ENCODE measurements around the gene DMWD. TPM values are rescaled to one million over a fixed set of nuclear protein-coding genes. Genes with fewer than 3 reads are reported as not detected.
A peak's percentile ranks its signal among the peaks of the same experiment; 100 is the strongest.

The DMWD gene
- polyA plus RNA-seq, 1 donor (not counting 4 experiments of a cell fraction or from before 2014, with no cell fraction given), result 10.1 TPM

- peaks cover 37 to 38% of the 10 kb centered on the region in 2 experiments for H3K36me3 ChIP-seq (ENCODE audit: control insufficient read depth in 2 of 2, extremely low read depth in 1 of 2, insufficient read depth in 2 of 2, low read length in 2 of 2)
- no peaks in the 10 kb centered on the region for H4K20me1 ChIP-seq (ENCODE audit: control insufficient read depth, extremely low read depth, insufficient read depth, low read length)
- no peak overlapping the region for H3K4me2 ChIP-seq (ENCODE audit: control insufficient read depth, extremely low read depth, insufficient read depth, low read depth, low read length)
- H3K4me1 ChIP-seq (ENCODE audit: control insufficient read depth, extremely low read depth, insufficient read depth, low read length), result peaks cover 11% of the 10 kb centered on the region
- no peaks in the 10 kb centered on the region for H3K27me3 ChIP-seq (ENCODE audit: control insufficient read depth, extremely low read depth, insufficient read depth, low read length)
- no peaks in the 10 kb centered on the region for H3K79me2 ChIP-seq (ENCODE audit: control insufficient read depth, insufficient read depth, low read length)
- H3K27ac ChIP-seq (ENCODE audit: control insufficient read depth, insufficient read depth, low read length), result no peak overlapping the region
- peaks cover 3% of the 10 kb centered on the region for H3K9me1 ChIP-seq (ENCODE audit: control insufficient read depth, extremely low read depth, insufficient read depth, low read length)
- no peak overlapping the region for H2AFZ ChIP-seq (ENCODE audit: control insufficient read depth, low read length)
- DNase-seq (ENCODE audit: low read depth, low spot score) (peak; percentile 71), FAIRE-seq (peak; percentile 5)
- no peak overlapping the region for H3K9ac ChIP-seq (ENCODE audit: control insufficient read depth, extremely low read depth, insufficient read depth, low read length)
- no peaks in the 10 kb centered on the region for H3K9me3 ChIP-seq (ENCODE audit: control insufficient read depth, low read depth, low read length)
- dilution Hi-C loops (cut with MboI; ENCODE audit: extremely low pct_ligation_motif_present, low sequenced_read_pairs), result no loop called here
- TF ChIP-seq EZH2 (IDR thresholded peaks at IDR 0.05; ENCODE audit: low read length) (no peak), CTCF (optimal IDR thresholded peaks at IDR 0.05 in 1 of 3, IDR thresholded peaks at IDR 0.05 in 1 of 3, conservative IDR thresholded peaks at IDR 0.05 in 1 of 3; ENCODE audit: extremely low read depth in 1 of 3, insufficient read depth in 2 of 3, low read length in 3 of 3) (no peak)
- H3K4me3 ChIP-seq (ENCODE audit: control insufficient read depth in 2 of 3, extremely low read depth in 1 of 3, insufficient read depth in 2 of 3, low read depth in 1 of 3, low read length in 3 of 3), result no peak overlapping the region
These were observed 31.4 kb upstream of the DMWD start for GRCh38 chr19:45824041-45824471.

GRCh38 chr19:45823182-45823581 is 30.5 kb upstream of the DMWD start:
- no peak for DNase-seq (ENCODE audit: low read depth, low spot score)
- no peak for FAIRE-seq
- Histone ChIP-seq H3K9ac (ENCODE audit: control insufficient read depth, extremely low read depth, insufficient read depth, low read length) (no peak overlapping the region), H3K27me3 (ENCODE audit: control insufficient read depth, extremely low read depth, insufficient read depth, low read length) (no peaks in the 10 kb centered on the region), H3K9me1 (ENCODE audit: control insufficient read depth, extremely low read depth, insufficient read depth, low read length) (peaks cover 3% of the 10 kb centered on the region), H3K4me1 (ENCODE audit: control insufficient read depth, extremely low read depth, insufficient read depth, low read length) (peaks cover 11% of the 10 kb centered on the region), H3K4me2 (ENCODE audit: control insufficient read depth, extremely low read depth, insufficient read depth, low read depth, low read length) (no peak overlapping the region), H3K9me3 (ENCODE audit: control insufficient read depth, low read depth, low read length) (no peaks in the 10 kb centered on the region), H3K36me3 (ENCODE audit: control insufficient read depth in 2 of 2, extremely low read depth in 1 of 2, insufficient read depth in 2 of 2, low read length in 2 of 2) (peaks cover 28 to 32% of the 10 kb centered on the region in 2 experiments), H3K27ac (ENCODE audit: control insufficient read depth, insufficient read depth, low read length) (no peak overlapping the region), H3K4me3 (ENCODE audit: control insufficient read depth in 2 of 3, extremely low read depth in 1 of 3, insufficient read depth in 2 of 3, low read depth in 1 of 3, low read length in 3 of 3) (no peak overlapping the region), H3K79me2 (ENCODE audit: control insufficient read depth, insufficient read depth, low read length) (no peaks in the 10 kb centered on the region), H2AFZ (ENCODE audit: control insufficient read depth, low read length) (no peak overlapping the region), H4K20me1 (ENCODE audit: control insufficient read depth, extremely low read depth, insufficient read depth, low read length) (no peaks in the 10 kb centered on the region)
- no peak for TF ChIP-seq CTCF (optimal IDR thresholded peaks at IDR 0.05 in 1 of 3, IDR thresholded peaks at IDR 0.05 in 1 of 3, conservative IDR thresholded peaks at IDR 0.05 in 1 of 3; ENCODE audit: extremely low read depth in 1 of 3, insufficient read depth in 2 of 3, low read length in 3 of 3)
- no peak for TF ChIP-seq EZH2 (IDR thresholded peaks at IDR 0.05; ENCODE audit: low read length)
- dilution Hi-C loops (cut with MboI; ENCODE audit: extremely low pct_ligation_motif_present, low sequenced_read_pairs), result no loop called here
